K562 (cell line): ENCODE data around the gene HTR5A. TPM values are rescaled to one million over a fixed set of nuclear protein-coding genes. Genes with fewer than 3 reads are reported as not detected.
A peak's percentile ranks its signal among the peaks of the same experiment; 100 is the strongest.

Experiments
- ATF1 ChIP-seq, 2 experiments: fragments of 450-650 bp in 1 of 2; IDR thresholded peaks; 2 replicates each; pipeline ENCODE4 v1.6.1; 2016; ENCODE audit warnings: missing compliant biosample characterization in 1 of 2, missing genetic modification characterization in 1 of 2
- BCOR ChIP-seq: fragments of 450-650 bp; IDR thresholded peaks from 2 replicates; pipeline ENCODE4 v1.6.1; 2016
- CREB3 ChIP-seq: fragments of 450-650 bp; conservative IDR thresholded peaks from 2 replicates; pipeline ENCODE4 v1.6.1; 2016; ENCODE audit warnings: missing genetic modification characterization, low read depth, mild to moderate bottlenecking, missing compliant biosample characterization, moderate library complexity
- EZH2 ChIP-seq: IDR thresholded peaks from 2 replicates; pipeline ENCODE4 v1.6.1; 2012; ENCODE audit warnings: low read depth, mild to moderate bottlenecking, inconsistent platforms, low read length, borderline replicate concordance
- HOXB6 ChIP-seq: fragments of 250-450 bp; sonication (Bioruptor Pico); IDR thresholded peaks from 2 replicates; pipeline ENCODE4 v1.5.1; 2022; ENCODE audit warnings: mild to moderate bottlenecking, borderline replicate concordance
- MNT ChIP-seq, 2 experiments: fragments of 450-650 bp; conservative IDR thresholded peaks; 2 replicates each; pipeline ENCODE4 v1.6.1; 2017; ENCODE audit warnings: mild to moderate bottlenecking in 2 of 2, moderate library complexity in 2 of 2
- STAT5B ChIP-seq: fragments of 250-450 bp; sonication (Bioruptor Pico); IDR thresholded peaks from 2 replicates; pipeline ENCODE4 v1.8.0; 2021; ENCODE audit warnings: mild to moderate bottlenecking, inconsistent platforms
- ZEB2 ChIP-seq: fragments of 450-650 bp; IDR thresholded peaks from 2 replicates; pipeline ENCODE4 v1.6.1; 2016
- ZNF445 ChIP-seq: fragments of 250-450 bp; sonication (Bioruptor Pico); IDR thresholded peaks from 2 replicates; pipeline ENCODE4 v1.4.0; 2020; ENCODE audit warnings: low read depth, mild to moderate bottlenecking, moderate library complexity
- ZNF57 ChIP-seq: fragments of 450-650 bp; formaldehyde crosslinking; IDR thresholded peaks from 2 replicates; pipeline ENCODE4 v1.4.0; 2020; ENCODE audit warnings: mild to moderate bottlenecking, moderate library complexity
- polyA plus RNA-seq, 8 experiments: library from polyadenylated mRNA; depleted of rRNA in 4 of 8; stranded (reverse) in 5 of 8; unstranded in 3 of 8; fragments of >200 nt; fragmentation: Nextera tagmentation in 2 of 8; fragmentation: Illumina TruSeq in 1 of 8; extraction: Ambion mirVana in 2 of 8; extraction: Trizol in 1 of 8; gene quantifications; 2 replicates each; pipeline versions ENCODE4 v1.2.1 to v1.2.3, GENCODE V29; 2011 to 2014; ENCODE audit warnings: inconsistent platforms in 1 of 8, missing spikeins in 1 of 8
- total RNA-seq, 7 experiments: library from RNA; depleted of rRNA in 6 of 7; stranded (reverse); fragments of >200 nt in 6 of 7; fragmentation: Illumina TruSeq in 2 of 7; extraction: Trizol in 2 of 7; gene quantifications; 2 replicates each; pipeline versions ENCODE4 v1.2.1 to v1.2.3, GENCODE V29; 2011 to 2021; ENCODE audit warnings: low replicate concordance in 1 of 7
- TF ChIP-seq, protein P1 (sequence below), 2 experiments: fragments of 450-650 bp in 1 of 2; sonication (generic) in 1 of 2; formaldehyde crosslinking in 1 of 2; IDR thresholded peaks; 2 replicates each; pipeline versions ENCODE4 v1.7.1 to v1.9.0; 2016 to 2022; ENCODE audit warnings: inconsistent platforms in 1 of 2, mild to moderate bottlenecking in 1 of 2, missing genetic modification reagents in 1 of 2
- TF ChIP-seq, protein P2 (sequence below): fragments of 450-650 bp; IDR thresholded peaks from 2 replicates; pipeline ENCODE4 v1.7.1; 2018; ENCODE audit warnings: mild to moderate bottlenecking, low read depth; ENCODE audit not compliant: partially characterized antibody

Gene HTR5A
- total and polyA plus RNA-seq, 9 of the 15 experiments (the other 6 are each of a cell fraction or from before 2014, with no cell fraction given) = 0.06 TPM; not detected in 8

DNA sequence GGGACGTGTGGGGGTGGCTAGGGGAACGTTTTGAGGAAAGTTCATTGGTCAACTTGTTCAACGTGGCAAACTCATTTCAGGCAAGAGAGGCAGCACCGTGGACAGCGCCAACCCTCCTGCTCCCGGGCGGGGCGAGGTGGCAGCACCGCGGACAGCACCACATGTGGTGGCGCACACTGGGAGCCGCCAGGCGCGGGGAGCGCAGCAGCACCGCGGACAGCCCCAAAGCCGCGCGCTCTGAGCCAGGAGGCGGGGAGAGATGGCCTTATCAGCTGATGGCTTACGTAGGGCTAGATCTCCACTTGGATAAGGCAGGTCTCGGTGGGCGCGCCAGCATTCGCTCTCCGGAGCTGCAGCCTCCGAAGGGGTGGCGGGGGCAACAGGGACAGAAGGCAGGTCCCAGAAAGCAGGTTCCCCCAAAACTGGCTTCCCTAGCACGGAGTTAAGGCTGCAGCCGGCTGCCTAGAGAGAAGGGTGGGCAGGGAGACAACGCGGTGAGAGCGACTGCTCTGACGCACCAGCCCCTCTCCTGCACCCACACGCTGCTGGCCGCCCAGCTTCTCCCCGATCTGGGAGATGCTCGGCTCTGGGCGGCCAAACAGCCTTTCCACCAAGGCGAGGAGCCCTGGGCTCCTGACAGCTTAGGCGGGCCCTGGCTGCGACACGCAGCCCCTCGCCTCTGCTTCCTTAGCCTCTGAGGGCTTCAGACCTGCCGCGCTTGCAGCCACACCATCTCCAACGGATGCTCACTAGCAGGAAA, at the start of gene HTR5A (continued):
- TF ChIP-seq, protein P1, sequence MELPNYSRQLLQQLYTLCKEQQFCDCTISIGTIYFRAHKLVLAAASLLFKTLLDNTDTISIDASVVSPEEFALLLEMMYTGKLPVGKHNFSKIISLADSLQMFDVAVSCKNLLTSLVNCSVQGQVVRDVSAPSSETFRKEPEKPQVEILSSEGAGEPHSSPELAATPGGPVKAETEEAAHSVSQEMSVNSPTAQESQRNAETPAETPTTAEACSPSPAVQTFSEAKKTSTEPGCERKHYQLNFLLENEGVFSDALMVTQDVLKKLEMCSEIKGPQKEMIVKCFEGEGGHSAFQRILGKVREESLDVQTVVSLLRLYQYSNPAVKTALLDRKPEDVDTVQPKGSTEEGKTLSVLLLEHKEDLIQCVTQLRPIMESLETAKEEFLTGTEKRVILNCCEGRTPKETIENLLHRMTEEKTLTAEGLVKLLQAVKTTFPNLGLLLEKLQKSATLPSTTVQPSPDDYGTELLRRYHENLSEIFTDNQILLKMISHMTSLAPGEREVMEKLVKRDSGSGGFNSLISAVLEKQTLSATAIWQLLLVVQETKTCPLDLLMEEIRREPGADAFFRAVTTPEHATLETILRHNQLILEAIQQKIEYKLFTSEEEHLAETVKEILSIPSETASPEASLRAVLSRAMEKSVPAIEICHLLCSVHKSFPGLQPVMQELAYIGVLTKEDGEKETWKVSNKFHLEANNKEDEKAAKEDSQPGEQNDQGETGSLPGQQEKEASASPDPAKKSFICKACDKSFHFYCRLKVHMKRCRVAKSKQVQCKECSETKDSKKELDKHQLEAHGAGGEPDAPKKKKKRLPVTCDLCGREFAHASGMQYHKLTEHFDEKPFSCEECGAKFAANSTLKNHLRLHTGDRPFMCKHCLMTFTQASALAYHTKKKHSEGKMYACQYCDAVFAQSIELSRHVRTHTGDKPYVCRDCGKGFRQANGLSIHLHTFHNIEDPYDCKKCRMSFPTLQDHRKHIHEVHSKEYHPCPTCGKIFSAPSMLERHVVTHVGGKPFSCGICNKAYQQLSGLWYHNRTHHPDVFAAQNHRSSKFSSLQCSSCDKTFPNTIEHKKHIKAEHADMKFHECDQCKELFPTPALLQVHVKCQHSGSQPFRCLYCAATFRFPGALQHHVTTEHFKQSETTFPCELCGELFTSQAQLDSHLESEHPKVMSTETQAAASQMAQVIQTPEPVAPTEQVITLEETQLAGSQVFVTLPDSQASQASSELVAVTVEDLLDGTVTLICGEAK (IDR thresholded peaks at IDR 0.05) = peak; percentile 97
- TF ChIP-seq, protein P1 (CRISPR knock-in tag; IDR thresholded peaks at IDR 0.05) = peak; percentile 95
- no peak for TF ChIP-seq EZH2
- no peak for TF ChIP-seq ZNF445 (CRISPR knock-in tag)
- TF ChIP-seq ATF1 (CRISPR knock-in tag; IDR thresholded peaks at IDR 0.05) = peak; percentile 90
- peak; percentile 89 for TF ChIP-seq ATF1 (tag; IDR thresholded peaks at IDR 0.05)
- TF ChIP-seq STAT5B (CRISPR knock-in tag) = no peak
- TF ChIP-seq MNT (conservative IDR thresholded peaks at IDR 0.05) = peak; percentile 99 to 100
- no peak for TF ChIP-seq HOXB6
- 0 out of 2 replicates have a peak, but pooled peaks have one; percentile 73 for TF ChIP-seq ZNF57 (CRISPR knock-in tag)
- peak; percentile 98 for TF ChIP-seq CREB3 (tag)
- TF ChIP-seq ZEB2 = no peak
- TF ChIP-seq, protein P2, sequence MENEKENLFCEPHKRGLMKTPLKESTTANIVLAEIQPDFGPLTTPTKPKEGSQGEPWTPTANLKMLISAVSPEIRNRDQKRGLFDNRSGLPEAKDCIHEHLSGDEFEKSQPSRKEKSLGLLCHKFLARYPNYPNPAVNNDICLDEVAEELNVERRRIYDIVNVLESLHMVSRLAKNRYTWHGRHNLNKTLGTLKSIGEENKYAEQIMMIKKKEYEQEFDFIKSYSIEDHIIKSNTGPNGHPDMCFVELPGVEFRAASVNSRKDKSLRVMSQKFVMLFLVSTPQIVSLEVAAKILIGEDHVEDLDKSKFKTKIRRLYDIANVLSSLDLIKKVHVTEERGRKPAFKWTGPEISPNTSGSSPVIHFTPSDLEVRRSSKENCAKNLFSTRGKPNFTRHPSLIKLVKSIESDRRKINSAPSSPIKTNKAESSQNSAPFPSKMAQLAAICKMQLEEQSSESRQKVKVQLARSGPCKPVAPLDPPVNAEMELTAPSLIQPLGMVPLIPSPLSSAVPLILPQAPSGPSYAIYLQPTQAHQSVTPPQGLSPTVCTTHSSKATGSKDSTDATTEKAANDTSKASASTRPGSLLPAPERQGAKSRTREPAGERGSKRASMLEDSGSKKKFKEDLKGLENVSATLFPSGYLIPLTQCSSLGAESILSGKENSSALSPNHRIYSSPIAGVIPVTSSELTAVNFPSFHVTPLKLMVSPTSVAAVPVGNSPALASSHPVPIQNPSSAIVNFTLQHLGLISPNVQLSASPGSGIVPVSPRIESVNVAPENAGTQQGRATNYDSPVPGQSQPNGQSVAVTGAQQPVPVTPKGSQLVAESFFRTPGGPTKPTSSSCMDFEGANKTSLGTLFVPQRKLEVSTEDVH = peak; percentile 92
- no peak for TF ChIP-seq BCOR
